ENCODE data around the gene FAM241A. TPM values are rescaled to one million over a fixed set of nuclear protein-coding genes. Genes with fewer than 3 reads are reported as not detected.

Gene FAM241A
- total RNA-seq, 1 experiment from 2014 or later = 2.2 TPM

- ATAC-seq (no peak), DNase-seq (no peak)
- no peaks in the 10 kb centered on the region for H3K36me3 ChIP-seq (ENCODE audit: low read depth, low read length)
- BruUV-seq (replicated peaks) = no TSS peak
- H3K4me2 ChIP-seq (ENCODE audit: low read length) = no peak overlapping the region
- ChIA-PET CTCF (no interaction called here), POLR2A (ENCODE audit: unreplicated experiment) (no interaction called here)
- H3K27me3 ChIP-seq (ENCODE audit: low read length) = no peaks in the 10 kb centered on the region
- H2AFZ ChIP-seq (ENCODE audit: low read length) = no peak overlapping the region
- H3K4me1 ChIP-seq (ENCODE audit: insufficient read depth, low read length) = peaks cover 3% of the 10 kb centered on the region
- H3K27ac ChIP-seq (ENCODE audit: low read length) = no peak overlapping the region
- H3K9me3 ChIP-seq (ENCODE audit: low read length) = no peaks in the 10 kb centered on the region
- no peaks in the 10 kb centered on the region for H4K20me1 ChIP-seq (ENCODE audit: low read length)
- TF ChIP-seq EZH2phosphoT487 (IDR thresholded peaks at IDR 0.05; ENCODE audit: borderline replicate concordance, low read length) (no peak), CTCF (conservative IDR thresholded peaks at IDR 0.05; ENCODE audit: low read depth, low read length) (no peak), EZH2 (IDR thresholded peaks at IDR 0.05; ENCODE audit: low read length, unreplicated experiment) (no peak)
- no peak overlapping the region for H3K4me3 ChIP-seq (ENCODE audit: low read length)
- no peaks in the 10 kb centered on the region for H3K9me2 ChIP-seq (replicated peaks; ENCODE audit: low read length)
- no peak overlapping the region for H3K9ac ChIP-seq (ENCODE audit: low read length)
- no peaks in the 10 kb centered on the region for H3K79me2 ChIP-seq (ENCODE audit: low read length)
- no peaks in the 10 kb centered on the region for H3F3A ChIP-seq (ENCODE audit: low read length, unreplicated experiment)
- intact Hi-C loops (cut with micrococcal nuclease) = no loop called here
These were observed 25.9 kb upstream of the FAM241A start for GRCh38 chr4:112119353-112119783.

DNA sequence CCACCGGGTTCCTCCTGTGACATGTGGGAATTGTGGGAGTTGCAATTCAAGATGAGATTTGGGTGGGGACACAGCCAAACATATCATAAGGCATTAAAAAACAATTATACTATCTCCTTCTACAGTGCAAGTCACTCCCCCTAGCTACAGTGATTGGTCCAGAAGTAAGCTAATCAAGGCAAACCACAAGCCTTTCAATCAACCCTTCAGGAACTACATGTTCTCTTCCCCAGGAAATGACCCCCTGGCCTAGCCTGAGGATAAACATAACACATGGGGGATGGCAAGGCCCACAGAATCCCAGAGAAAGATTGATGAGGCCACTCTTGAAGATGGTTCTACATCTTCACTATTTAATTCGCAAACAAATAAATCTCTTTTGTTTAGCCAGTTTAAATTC lies 25.2 kb upstream of the FAM241A start:
- no peaks in the 10 kb centered on the region for H3F3A ChIP-seq (ENCODE audit: low read length, unreplicated experiment)
- H3K27ac ChIP-seq (ENCODE audit: low read length) = no peak overlapping the region
- H3K9me2 ChIP-seq (replicated peaks; ENCODE audit: low read length) = no peaks in the 10 kb centered on the region
- no peak overlapping the region for H3K9ac ChIP-seq (ENCODE audit: low read length)
- H3K4me1 ChIP-seq (ENCODE audit: insufficient read depth, low read length) = peaks cover 4% of the 10 kb centered on the region
- no peaks in the 10 kb centered on the region for H4K20me1 ChIP-seq (ENCODE audit: low read length)
- no TSS peak for BruUV-seq (replicated peaks)
- H3K4me3 ChIP-seq (ENCODE audit: low read length) = no peak overlapping the region
- H2AFZ ChIP-seq (ENCODE audit: low read length) = no peak overlapping the region
- no peaks in the 10 kb centered on the region for H3K27me3 ChIP-seq (ENCODE audit: low read length)
- CTCF ChIA-PET = no interaction called here
- H3K4me2 ChIP-seq (ENCODE audit: low read length) = no peak overlapping the region
- TF ChIP-seq EZH2 (IDR thresholded peaks at IDR 0.05; ENCODE audit: low read length, unreplicated experiment) (no peak), CTCF (conservative IDR thresholded peaks at IDR 0.05; ENCODE audit: low read depth, low read length) (no peak), EZH2phosphoT487 (IDR thresholded peaks at IDR 0.05; ENCODE audit: borderline replicate concordance, low read length) (no peak)
- POLR2A ChIA-PET (ENCODE audit: unreplicated experiment) = no interaction called here
- DNase-seq (no peak), ATAC-seq (no peak)
- no peaks in the 10 kb centered on the region for H3K36me3 ChIP-seq (ENCODE audit: low read depth, low read length)
- no peaks in the 10 kb centered on the region for H3K79me2 ChIP-seq (ENCODE audit: low read length)
- H3K9me3 ChIP-seq (ENCODE audit: low read length) = no peaks in the 10 kb centered on the region
- intact Hi-C loops (cut with micrococcal nuclease) = no loop called here

DNA sequence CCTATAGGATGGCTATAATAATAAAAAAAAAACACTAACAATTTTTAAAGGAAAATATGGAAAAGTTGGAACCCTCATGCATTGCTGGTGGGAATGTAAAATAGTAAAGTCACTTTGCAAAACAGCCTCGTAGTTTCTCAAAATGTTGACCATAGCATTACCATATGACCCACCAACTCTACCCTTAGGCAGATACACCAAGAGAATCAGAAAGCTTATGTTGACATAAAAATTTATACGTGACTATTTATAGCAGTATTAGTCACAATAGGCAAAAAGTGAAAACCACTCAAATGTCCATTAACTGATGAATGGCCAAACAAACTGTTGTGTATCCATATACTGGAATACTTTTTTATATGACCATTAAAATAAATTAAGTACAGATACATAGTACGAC lies 19.8 kb upstream of the FAM241A start:
- H3K4me1 ChIP-seq (ENCODE audit: insufficient read depth, low read length) = peaks cover 28% of the 10 kb centered on the region
- H3F3A ChIP-seq (ENCODE audit: low read length, unreplicated experiment) = no peaks in the 10 kb centered on the region
- H3K4me3 ChIP-seq (ENCODE audit: low read length) = no peak overlapping the region
- no peaks in the 10 kb centered on the region for H3K9me3 ChIP-seq (ENCODE audit: low read length)
- H3K79me2 ChIP-seq (ENCODE audit: low read length) = no peaks in the 10 kb centered on the region
- H3K27me3 ChIP-seq (ENCODE audit: low read length) = no peaks in the 10 kb centered on the region
- POLR2A ChIA-PET (ENCODE audit: unreplicated experiment) = no interaction called here
- no peak overlapping the region for H3K9ac ChIP-seq (ENCODE audit: low read length)
- intact Hi-C loops (cut with micrococcal nuclease) = no loop called here
- TF ChIP-seq CTCF (conservative IDR thresholded peaks at IDR 0.05; ENCODE audit: low read depth, low read length) = no peak
- TF ChIP-seq EZH2phosphoT487 (IDR thresholded peaks at IDR 0.05; ENCODE audit: borderline replicate concordance, low read length) = no peak
- no peak for TF ChIP-seq EZH2 (IDR thresholded peaks at IDR 0.05; ENCODE audit: low read length, unreplicated experiment)
- CTCF ChIA-PET = interaction anchor here (0.6 kb wide), 1 partner anchor 285 kb away, joined by 3 read pairs; no protein-coding TSS in a partner anchor
- H3K27ac ChIP-seq (ENCODE audit: low read length) = peak overlapping the region; percentile 53
- ATAC-seq (peak; percentile 89), DNase-seq (peak; percentile 67)
- no peaks in the 10 kb centered on the region for H4K20me1 ChIP-seq (ENCODE audit: low read length)
- no peaks in the 10 kb centered on the region for H3K9me2 ChIP-seq (replicated peaks; ENCODE audit: low read length)
- peak overlapping the region; percentile 40; the same call in 1 of the 2 replicates for H3K4me2 ChIP-seq (ENCODE audit: low read length)
- no TSS peak for BruUV-seq (replicated peaks)
- no peak overlapping the region for H2AFZ ChIP-seq (ENCODE audit: low read length)
- no peaks in the 10 kb centered on the region for H3K36me3 ChIP-seq (ENCODE audit: low read depth, low read length)
